ENCODE measurements around the gene SCLY.
A peak's percentile ranks its signal among the peaks of the same experiment; 100 is the strongest.

The SCLY gene

GRCh38 chr2:238091436-238092060 lies 30.7 kb downstream of the SCLY start:
- H3K36me3 Mint-ChIP-seq (ENCODE audit: low read depth): peaks cover 16% of the 10 kb centered on the region
- no peaks in the 10 kb centered on the region for H3K27me3 Mint-ChIP-seq (ENCODE audit: low read depth)
- no peak overlapping the region for H3K27ac Mint-ChIP-seq
- no peak overlapping the region for H3K4me3 Mint-ChIP-seq
- H3K9me3 Mint-ChIP-seq: no peaks in the 10 kb centered on the region
- no peak for DNase-seq (ENCODE audit: low spot score)
- peaks cover 6% of the 10 kb centered on the region for H3K4me1 Mint-ChIP-seq (ENCODE audit: low read depth)

- H3K36me3 Mint-ChIP-seq (ENCODE audit: low read depth): peaks cover 9% of the 10 kb centered on the region
- H3K27me3 Mint-ChIP-seq (ENCODE audit: low read depth): no peaks in the 10 kb centered on the region
- no peak for DNase-seq (ENCODE audit: low spot score)
- H3K4me3 Mint-ChIP-seq: no peak overlapping the region
- no peaks in the 10 kb centered on the region for H3K9me3 Mint-ChIP-seq
- peak overlapping the region; percentile 49 for H3K27ac Mint-ChIP-seq
- no peaks in the 10 kb centered on the region for H3K4me1 Mint-ChIP-seq (ENCODE audit: low read depth)
Observed at GRCh38 chr2:238092486-238093035, 31.8 kb downstream of the SCLY start.

GRCh38 chr2:238093181-238094140 lies 32.7 kb downstream of the SCLY start:
- no peak for DNase-seq (ENCODE audit: low spot score)
- H3K9me3 Mint-ChIP-seq: no peaks in the 10 kb centered on the region
- H3K27me3 Mint-ChIP-seq (ENCODE audit: low read depth): no peaks in the 10 kb centered on the region
- peaks cover 12% of the 10 kb centered on the region for H3K36me3 Mint-ChIP-seq (ENCODE audit: low read depth)
- peak overlapping the region; percentile 49 for H3K27ac Mint-ChIP-seq
- H3K4me3 Mint-ChIP-seq: no peak overlapping the region
- H3K4me1 Mint-ChIP-seq (ENCODE audit: low read depth): no peaks in the 10 kb centered on the region

- H3K4me1 Mint-ChIP-seq (ENCODE audit: low read depth): no peaks in the 10 kb centered on the region
- DNase-seq (ENCODE audit: low spot score): no peak
- H3K27me3 Mint-ChIP-seq (ENCODE audit: low read depth): no peaks in the 10 kb centered on the region
- H3K36me3 Mint-ChIP-seq (ENCODE audit: low read depth): peaks cover 14% of the 10 kb centered on the region
- no peaks in the 10 kb centered on the region for H3K9me3 Mint-ChIP-seq
- H3K27ac Mint-ChIP-seq: no peak overlapping the region
- no peak overlapping the region for H3K4me3 Mint-ChIP-seq
Observed at GRCh38 chr2:238094438-238095022, 33.7 kb downstream of the SCLY start.

GRCh38 chr2:238095143-238095542 lies 34.3 kb downstream of the SCLY start:
- DNase-seq (ENCODE audit: low spot score): no peak

GRCh38 chr2:238096311-238097011 lies 35.7 kb downstream of the SCLY start:
- no peak for DNase-seq (ENCODE audit: low spot score)
- Mint-ChIP-seq H3K27ac (no peak overlapping the region), H3K4me1 (ENCODE audit: low read depth) (no peaks in the 10 kb centered on the region), H3K4me3 (no peak overlapping the region), H3K36me3 (ENCODE audit: low read depth) (peaks cover 14% of the 10 kb centered on the region), H3K9me3 (no peaks in the 10 kb centered on the region), H3K27me3 (ENCODE audit: low read depth) (no peaks in the 10 kb centered on the region)

More at GRCh38 chr2:238095143-238095542, 34.3 kb downstream of the SCLY start:
- H3K27ac Mint-ChIP-seq: no peak overlapping the region
- H3K27me3 Mint-ChIP-seq (ENCODE audit: low read depth): no peaks in the 10 kb centered on the region
- no peak overlapping the region for H3K4me3 Mint-ChIP-seq
- no peaks in the 10 kb centered on the region for H3K9me3 Mint-ChIP-seq
- peaks cover 14% of the 10 kb centered on the region for H3K36me3 Mint-ChIP-seq (ENCODE audit: low read depth)
- no peaks in the 10 kb centered on the region for H3K4me1 Mint-ChIP-seq (ENCODE audit: low read depth)

GRCh38 chr2:238097201-238097987 lies 36.6 kb downstream of the SCLY start:
- Mint-ChIP-seq H3K4me3 (no peak overlapping the region), H3K27ac (no peak overlapping the region), H3K4me1 (ENCODE audit: low read depth) (no peaks in the 10 kb centered on the region), H3K9me3 (no peaks in the 10 kb centered on the region), H3K27me3 (ENCODE audit: low read depth) (no peaks in the 10 kb centered on the region), H3K36me3 (ENCODE audit: low read depth) (peaks cover 14% of the 10 kb centered on the region)
- no peak for DNase-seq (ENCODE audit: low spot score)

- DNase-seq (ENCODE audit: low spot score): no peak
- Mint-ChIP-seq H3K9me3 (no peaks in the 10 kb centered on the region), H3K27ac (no peak overlapping the region), H3K4me3 (no peak overlapping the region), H3K36me3 (ENCODE audit: low read depth) (peaks cover 11% of the 10 kb centered on the region), H3K4me1 (ENCODE audit: low read depth) (no peaks in the 10 kb centered on the region), H3K27me3 (ENCODE audit: low read depth) (no peaks in the 10 kb centered on the region)
Observed at GRCh38 chr2:238097988-238098871, 37.4 kb downstream of the SCLY start.

- Mint-ChIP-seq H3K27ac (no peak overlapping the region), H3K4me1 (ENCODE audit: low read depth) (no peaks in the 10 kb centered on the region), H3K9me3 (no peaks in the 10 kb centered on the region), H3K36me3 (ENCODE audit: low read depth) (peaks cover 8% of the 10 kb centered on the region), H3K4me3 (no peak overlapping the region), H3K27me3 (ENCODE audit: low read depth) (no peaks in the 10 kb centered on the region)
- no peak for DNase-seq (ENCODE audit: low spot score)
Observed at GRCh38 chr2:238098901-238099713, 38.3 kb downstream of the SCLY start.

- no peaks in the 10 kb centered on the region for H3K27me3 Mint-ChIP-seq (ENCODE audit: low read depth)
- no peak overlapping the region for H3K27ac Mint-ChIP-seq
- H3K4me1 Mint-ChIP-seq (ENCODE audit: low read depth): no peaks in the 10 kb centered on the region
- no peak for DNase-seq (ENCODE audit: low spot score)
- H3K9me3 Mint-ChIP-seq: no peaks in the 10 kb centered on the region
- H3K36me3 Mint-ChIP-seq (ENCODE audit: low read depth): peaks cover 8% of the 10 kb centered on the region
- no peak overlapping the region for H3K4me3 Mint-ChIP-seq
Observed at GRCh38 chr2:238099714-238100048, 38.9 kb downstream of the SCLY start.

- no peaks in the 10 kb centered on the region for H3K27me3 Mint-ChIP-seq (ENCODE audit: low read depth)
- no peak within 1 kb of the TSS for H3K27ac Mint-ChIP-seq
- H3K4me3 Mint-ChIP-seq: no peak within 1 kb of the TSS
- H3K36me3 Mint-ChIP-seq (ENCODE audit: low read depth): peaks cover 8% of the 10 kb centered on the region
- no peaks in the 10 kb centered on the region for H3K9me3 Mint-ChIP-seq
- no peaks in the 10 kb centered on the region for H3K4me1 Mint-ChIP-seq (ENCODE audit: low read depth)
- DNase-seq (ENCODE audit: low spot score): no peak
Observed at GRCh38 chr2:238100049-238100820, 39.4 kb downstream of the SCLY start, which contains the start of gene ESPNL. Gene ESPNL, plus strand, starts transcription at chr2:238100340. Its CDS starts 80 bp downstream, at chr2:238100420.
